Measurements from ENCODE around the gene UMAD1. TPM values are rescaled to one million over a fixed set of nuclear protein-coding genes. Genes with fewer than 3 reads are reported as not detected.

The UMAD1 gene
- total RNA-seq, 2 experiments from 2014 or later = 11.0 to 15.3 TPM

GRCh38 chr7:7815395-7815794 is 174.8 kb downstream of the UMAD1 start:
- Mint-ChIP-seq H3K27me3 (no peaks in the 10 kb centered on the region), H3K4me3 (no peak overlapping the region), H3K36me3 (ENCODE audit: low read depth) (peaks cover 4% of the 10 kb centered on the region), H3K27ac (peak overlapping the region; percentile 40), H3K9me3 (no peaks in the 10 kb centered on the region), H3K4me1 (ENCODE audit: low read depth) (peaks cover 38% of the 10 kb centered on the region)
- CTCF ChIA-PET = no interaction called here
- Histone ChIP-seq H3K4me1 (ENCODE audit: insufficient read depth, low read length) (peaks cover 19% of the 10 kb centered on the region), H3K36me3 (ENCODE audit: insufficient read depth, low read length) (no peaks in the 10 kb centered on the region), H3K9me3 (ENCODE audit: control insufficient read depth in 1 of 2, insufficient read depth in 1 of 2, low read length in 2 of 2) (no peaks in the 10 kb centered on the region), H3K4me3 (ENCODE audit: low read length) (no peak overlapping the region), H3K27ac (ENCODE audit: low read depth in 1 of 2, low read length in 2 of 2) (no peak overlapping the region), H3K27me3 (ENCODE audit: control insufficient read depth in 1 of 2, insufficient read depth in 2 of 2, low read length in 2 of 2) (no peaks in the 10 kb centered on the region)
- POLR2A ChIA-PET = interaction anchor here (0.8 kb wide), 2 partner anchors 155 to 310 kb away, joined by 3 to 4 read pairs; no protein-coding TSS in a partner anchor
- DNase-seq (no peak), ATAC-seq (ENCODE audit: poor library complexity) (no peak)
- intact Hi-C loops (cut with DNase I, micrococcal nuclease) = no loop called here
- TF ChIP-seq CTCF (IDR thresholded peaks at IDR 0.05) = no peak

- peaks cover 38% of the 10 kb centered on the region for H3K4me1 Mint-ChIP-seq (ENCODE audit: low read depth)
- peak overlapping the region; percentile 17 for H3K4me3 ChIP-seq (ENCODE audit: low read length)
- no peak overlapping the region for H3K27ac ChIP-seq (ENCODE audit: low read depth in 1 of 2, low read length in 2 of 2)
- H3K9me3 Mint-ChIP-seq = no peaks in the 10 kb centered on the region
- no peak for TF ChIP-seq CTCF (IDR thresholded peaks at IDR 0.05)
- no peaks in the 10 kb centered on the region for H3K27me3 Mint-ChIP-seq
- H3K27ac Mint-ChIP-seq = peak overlapping the region; percentile 40
- no peaks in the 10 kb centered on the region for H3K9me3 ChIP-seq (ENCODE audit: control insufficient read depth in 1 of 2, insufficient read depth in 1 of 2, low read length in 2 of 2)
- peaks cover 4% of the 10 kb centered on the region for H3K36me3 Mint-ChIP-seq (ENCODE audit: low read depth)
- ChIA-PET POLR2A (interaction anchor here (0.5 kb wide), 1 partner anchor 75 kb away, joined by 3 read pairs; no protein-coding TSS in a partner anchor), CTCF (no interaction called here)
- intact Hi-C loops (cut with DNase I, micrococcal nuclease) = no loop called here
- H3K36me3 ChIP-seq (ENCODE audit: insufficient read depth, low read length) = no peaks in the 10 kb centered on the region
- ATAC-seq (ENCODE audit: poor library complexity) (peak; percentile 54), DNase-seq (peak in 3 of 14 experiments; percentile 33 to 75 (median 39))
- peak overlapping the region; percentile 8 for H3K4me3 Mint-ChIP-seq
- no peaks in the 10 kb centered on the region for H3K27me3 ChIP-seq (ENCODE audit: control insufficient read depth in 1 of 2, insufficient read depth in 2 of 2, low read length in 2 of 2)
- peaks cover 19% of the 10 kb centered on the region for H3K4me1 ChIP-seq (ENCODE audit: insufficient read depth, low read length)
These were observed 175.5 kb downstream of the UMAD1 start for GRCh38 chr7:7816084-7816483.

- ATAC-seq (ENCODE audit: poor library complexity) (no peak), DNase-seq (no peak)
- H3K27me3 Mint-ChIP-seq = no peaks in the 10 kb centered on the region
- H3K27ac Mint-ChIP-seq = peak overlapping the region; percentile 40
- H3K27me3 ChIP-seq (ENCODE audit: control insufficient read depth in 1 of 2, insufficient read depth in 2 of 2, low read length in 2 of 2) = no peaks in the 10 kb centered on the region
- H3K9me3 ChIP-seq (ENCODE audit: control insufficient read depth in 1 of 2, insufficient read depth in 1 of 2, low read length in 2 of 2) = no peaks in the 10 kb centered on the region
- H3K4me1 ChIP-seq (ENCODE audit: insufficient read depth, low read length) = peaks cover 19% of the 10 kb centered on the region
- H3K27ac ChIP-seq (ENCODE audit: low read depth in 1 of 2, low read length in 2 of 2) = no peak overlapping the region
- CTCF ChIA-PET = no interaction called here
- peak overlapping the region; percentile 8 for H3K4me3 Mint-ChIP-seq
- peaks cover 4% of the 10 kb centered on the region for H3K36me3 Mint-ChIP-seq (ENCODE audit: low read depth)
- H3K4me1 Mint-ChIP-seq (ENCODE audit: low read depth) = peaks cover 38% of the 10 kb centered on the region
- no peaks in the 10 kb centered on the region for H3K9me3 Mint-ChIP-seq
- POLR2A ChIA-PET = interaction anchor here (0.8 to 1.4 kb wide), 2 partner anchors 151 to 152 kb away, joined by 3 to 4 read pairs; partner anchors contain the start of gene GLCCI1
- intact Hi-C loops (cut with DNase I, micrococcal nuclease) = no loop called here
- H3K36me3 ChIP-seq (ENCODE audit: insufficient read depth, low read length) = no peaks in the 10 kb centered on the region
- no peak overlapping the region for H3K4me3 ChIP-seq (ENCODE audit: low read length)
- no peak for TF ChIP-seq CTCF (IDR thresholded peaks at IDR 0.05)
These were observed 176.4 kb downstream of the UMAD1 start for GRCh38 chr7:7816816-7817536.

Data from CD4-positive, alpha-beta T cell (primary cell).